HEK293 (cell line): ENCODE data around the gene MYO5B.

Source experiments
- CTCF ChIP-seq: fragments of 450-650 bp; formaldehyde crosslinking; IDR thresholded peaks from 2 replicates; pipeline ENCODE4 v1.5.1; 2016; ENCODE audit warnings: missing biosample characterization, missing genetic modification characterization
- YY1 ChIP-seq: fragments of 450-650 bp; formaldehyde crosslinking; IDR thresholded peaks from 2 replicates; pipeline ENCODE4 v1.5.1; 2018; ENCODE audit warnings: missing biosample characterization, missing genetic modification characterization
- ZFP37 ChIP-seq: fragments of 450-650 bp; formaldehyde crosslinking; IDR thresholded peaks from 2 replicates; pipeline ENCODE4 v1.5.1; 2016; ENCODE audit warnings: missing biosample characterization, missing genetic modification characterization
- ZNF785 ChIP-seq: fragments of 450-650 bp; formaldehyde crosslinking; IDR thresholded peaks from 2 replicates; pipeline ENCODE4 v1.5.1; 2016; ENCODE audit warnings: missing biosample characterization, missing genetic modification characterization

DNA sequence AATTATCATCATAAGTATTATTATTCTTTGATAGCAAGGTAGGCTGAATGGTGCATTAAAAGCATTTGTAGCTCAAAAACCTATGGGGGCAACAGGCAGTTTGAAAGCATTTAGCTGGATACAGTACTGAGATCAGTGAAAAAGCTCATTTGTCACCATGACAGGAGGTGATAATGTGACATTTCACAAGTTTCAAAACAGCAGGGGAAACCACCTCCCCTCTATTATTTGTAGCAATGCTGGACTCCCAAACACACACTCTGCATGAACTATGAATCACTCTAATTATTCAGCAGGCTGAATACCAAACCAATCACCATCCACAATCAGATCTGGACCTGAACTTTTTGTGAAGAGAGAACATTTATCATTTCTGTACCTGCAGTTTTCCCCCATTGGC lies 63.4 kb downstream of the MYO5B start:
- TF ChIP-seq YY1 (tag by site-specific recombination): no peak
- TF ChIP-seq CTCF (tag by site-specific recombination): no peak
- TF ChIP-seq ZNF785: no peak
- no peak for TF ChIP-seq ZFP37 (tag by site-specific recombination)
